Renal cortex interstitium (tissue), 11 donors: ENCODE data around the gene ORM2. TPM values are rescaled to one million over a fixed set of nuclear protein-coding genes. Genes with fewer than 3 reads are reported as not detected.

Experiments used
- DNase-seq, 11 donors: peaks; one replicate each; pipeline ENCODE4 v3.0.0-alpha.2; 2013; ENCODE audit warnings: low read depth in 9 of 11, low spot score in 4 of 11; ENCODE audit errors: extremely low read depth in 1 of 11
- polyA plus RNA-seq, 3 donors: library from polyadenylated mRNA; unstranded; fragments of 120-200 nt; gene quantifications; one replicate each; pipeline ENCODE4 v1.2.1, GENCODE V29; 2013; ENCODE audit not compliant: insufficient read length in 3 of 3

The ORM2 gene
- polyA plus RNA-seq, 3 donors, result not detected

- DNase-seq, result no peak
Measured at GRCh38 chr9:114290561-114290986, 39.1 kb upstream of the ORM2 start.

GRCh38 chr9:114291064-114291474 is 38.6 kb upstream of the ORM2 start:
- DNase-seq, result peak in 4 of 11 donors; percentile 36 to 62 (median 56)

GRCh38 chr9:114291886-114292590 is 37.6 kb upstream of the ORM2 start:
- no peak for DNase-seq

GRCh38 chr9:114294664-114295063 is 35.0 kb upstream of the ORM2 start:
- DNase-seq, result no peak

- no peak for DNase-seq
Measured at GRCh38 chr9:114296338-114296737, 33.3 kb upstream of the ORM2 start.

- no peak for DNase-seq
Measured at GRCh38 chr9:114299286-114300152, 30.1 kb upstream of the ORM2 start.

- DNase-seq, result no peak
Measured at GRCh38 chr9:114300153-114300845, 29.4 kb upstream of the ORM2 start.

- DNase-seq, result no peak
Measured at GRCh38 chr9:114300846-114301797, 28.5 kb upstream of the ORM2 start.

GRCh38 chr9:114301798-114302565 is 27.7 kb upstream of the ORM2 start:
- DNase-seq, result no peak

- no peak for DNase-seq
Measured at GRCh38 chr9:114302727-114303126, 26.9 kb upstream of the ORM2 start.

- no peak for DNase-seq
Measured at GRCh38 chr9:114303571-114303970, 26.1 kb upstream of the ORM2 start.

GRCh38 chr9:114303977-114304376 is 25.7 kb upstream of the ORM2 start:
- DNase-seq, result no peak

- DNase-seq, result no peak
Measured at GRCh38 chr9:114304416-114305188, 25.1 kb upstream of the ORM2 start.

GRCh38 chr9:114307899-114308267 is 21.8 kb upstream of the ORM2 start:
- DNase-seq, result no peak

- DNase-seq, result no peak
Measured at GRCh38 chr9:114308361-114308950, 21.2 kb upstream of the ORM2 start.

GRCh38 chr9:114309096-114309495 is 20.6 kb upstream of the ORM2 start:
- no peak for DNase-seq
